Astrocyte (in vitro differentiated cells and primary cell): ENCODE results near the gene DCDC1. TPM values are rescaled to one million over a fixed set of nuclear protein-coding genes. Genes with fewer than 3 reads are reported as not detected.
"Not testable (repeated sequence)": the region's sequence is repeated elsewhere in the genome, so short reads cannot be mapped to it uniquely, and the experiment has no call there.

Experiments
- DNase-seq: peaks from one replicate; pipeline ENCODE4 v3.0.0-alpha.2; 2010; ENCODE audit warnings: low read depth
- FAIRE-seq: peaks from 2 replicates; lab custom pipeline; 2011; peaks lifted over from hg19 to GRCh38; lab: Jason Lieb, UNC
- H2AFZ ChIP-seq: 2 replicates; pipeline ENCODE4 v1.6.0; 2012; ENCODE audit warnings: low read depth, low read length, inconsistent platforms
- H3K27ac ChIP-seq: 2 replicates; pipeline ENCODE4 v1.5.1; 2011; ENCODE audit warnings: low read depth, low read length, inconsistent platforms
- H3K27me3 ChIP-seq: 2 replicates; pipeline ENCODE4 v1.6.0; 2011; ENCODE audit warnings: low read length, inconsistent platforms; ENCODE audit not compliant: insufficient read depth
- H3K36me3 ChIP-seq: 2 replicates; pipeline ENCODE4 v1.5.1; 2011; ENCODE audit warnings: low read length, inconsistent platforms; ENCODE audit not compliant: insufficient read depth
- H3K4me1 ChIP-seq: 2 replicates; pipeline ENCODE4 v1.5.1; 2011; ENCODE audit warnings: low read length, inconsistent platforms; ENCODE audit not compliant: insufficient read depth
- H3K4me2 ChIP-seq: 2 replicates; pipeline ENCODE4 v1.6.0; 2012; ENCODE audit warnings: low read length, inconsistent platforms
- H3K4me3 ChIP-seq: 2 replicates; pipeline ENCODE4 v1.5.1; 2011; ENCODE audit warnings: low read depth, mild to moderate bottlenecking, low read length, inconsistent platforms; ENCODE audit not compliant: insufficient read depth
- H3K79me2 ChIP-seq: 2 replicates; pipeline ENCODE4 v1.6.0; 2012; ENCODE audit warnings: mild to moderate bottlenecking, low read length, inconsistent platforms; ENCODE audit not compliant: insufficient read depth
- H3K9ac ChIP-seq: 2 replicates; pipeline ENCODE4 v1.6.0; 2012; ENCODE audit warnings: mild to moderate bottlenecking, low read length, inconsistent platforms
- H3K9me3 ChIP-seq: 2 replicates; pipeline ENCODE4 v1.5.1; 2012; ENCODE audit warnings: low read depth, mild to moderate bottlenecking, low read length, inconsistent platforms; ENCODE audit not compliant: insufficient read depth
- H4K20me1 ChIP-seq: 2 replicates; pipeline ENCODE4 v1.6.0; 2012; ENCODE audit warnings: low read length, inconsistent platforms; ENCODE audit not compliant: insufficient read depth
- H3K27ac Mint-ChIP-seq: one replicate; pipeline ENCODE4 v1.8.0; 2021; ENCODE audit warnings: mild to moderate bottlenecking, mixed read lengths; ENCODE audit not compliant: unreplicated experiment
- H3K27me3 Mint-ChIP-seq: one replicate; pipeline ENCODE4 v1.8.0; 2021; ENCODE audit warnings: low read depth, mixed read lengths; ENCODE audit not compliant: unreplicated experiment
- H3K36me3 Mint-ChIP-seq: one replicate; pipeline ENCODE4 v1.8.0; 2021; ENCODE audit warnings: low read depth, mixed read lengths; ENCODE audit not compliant: unreplicated experiment
- H3K4me1 Mint-ChIP-seq: one replicate; pipeline ENCODE4 v1.8.0; 2021; ENCODE audit warnings: low read depth, mixed read lengths; ENCODE audit not compliant: unreplicated experiment
- H3K4me3 Mint-ChIP-seq: one replicate; pipeline ENCODE4 v1.8.0; 2021; ENCODE audit warnings: mild to moderate bottlenecking, moderate library complexity, mixed read lengths; ENCODE audit not compliant: unreplicated experiment
- H3K9me3 Mint-ChIP-seq: one replicate; pipeline ENCODE4 v1.8.0; 2021; ENCODE audit warnings: mild to moderate bottlenecking, mixed read lengths; ENCODE audit not compliant: unreplicated experiment
- EZH2 ChIP-seq: IDR thresholded peaks from 2 replicates; pipeline ENCODE4 v1.6.1; 2012; ENCODE audit warnings: mild to moderate bottlenecking, low read length, inconsistent platforms; ENCODE audit not compliant: insufficient read depth
- total RNA-seq: library from RNA; stranded (reverse); gene quantifications from 2 replicates; pipeline ENCODE4 v1.2.1, GENCODE V29; 2021
- TF ChIP-seq, protein P1 (sequence below): IDR thresholded peaks from 2 replicates; pipeline ENCODE4 v1.5.1; 2011; ENCODE audit warnings: low read depth, mild to moderate bottlenecking, inconsistent platforms, low read length, moderate library complexity; ENCODE audit not compliant: insufficient read depth

The DCDC1 gene
- total RNA-seq, 1 donor from 2014 or later: 1.4 TPM

DNA sequence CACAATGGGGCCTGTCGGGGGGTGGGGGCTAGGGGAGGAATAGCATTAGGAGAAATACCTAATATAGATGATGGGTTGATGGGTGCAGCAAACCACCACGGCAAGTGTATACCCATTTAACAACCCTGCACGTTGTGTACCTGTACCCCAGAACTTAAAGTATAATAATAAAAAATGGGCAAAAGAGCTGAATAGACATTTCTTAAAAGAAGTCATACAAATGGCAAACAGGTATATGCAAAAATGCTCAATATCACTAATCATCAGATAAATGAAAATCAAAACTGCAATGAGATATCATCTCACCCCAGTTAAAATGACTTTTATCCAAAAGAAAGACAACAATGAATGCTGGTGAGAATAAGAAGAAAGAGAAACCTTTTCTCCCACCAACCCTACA lies 419.7 kb downstream of the DCDC1 start:
- Histone ChIP-seq H3K9me3 (no peaks in the 10 kb centered on the region), H3K79me2 (no peaks in the 10 kb centered on the region), H2AFZ (no peak overlapping the region), H3K4me3 (no peak overlapping the region), H3K4me2 (no peak overlapping the region), H3K4me1 (no peaks in the 10 kb centered on the region), H3K27me3 (no peaks in the 10 kb centered on the region), H3K9ac (no peak overlapping the region), H3K36me3 (no peaks in the 10 kb centered on the region), H3K27ac (no peak overlapping the region), H4K20me1 (no peaks in the 10 kb centered on the region)
- DNase-seq (no peak), FAIRE-seq (no peak)
- no peak overlapping the region for H3K27ac Mint-ChIP-seq
- H3K4me1 Mint-ChIP-seq: no peaks in the 10 kb centered on the region
- peaks cover 4% of the 10 kb centered on the region for H3K9me3 Mint-ChIP-seq
- H3K36me3 Mint-ChIP-seq: no peaks in the 10 kb centered on the region
- TF ChIP-seq, protein P1, sequence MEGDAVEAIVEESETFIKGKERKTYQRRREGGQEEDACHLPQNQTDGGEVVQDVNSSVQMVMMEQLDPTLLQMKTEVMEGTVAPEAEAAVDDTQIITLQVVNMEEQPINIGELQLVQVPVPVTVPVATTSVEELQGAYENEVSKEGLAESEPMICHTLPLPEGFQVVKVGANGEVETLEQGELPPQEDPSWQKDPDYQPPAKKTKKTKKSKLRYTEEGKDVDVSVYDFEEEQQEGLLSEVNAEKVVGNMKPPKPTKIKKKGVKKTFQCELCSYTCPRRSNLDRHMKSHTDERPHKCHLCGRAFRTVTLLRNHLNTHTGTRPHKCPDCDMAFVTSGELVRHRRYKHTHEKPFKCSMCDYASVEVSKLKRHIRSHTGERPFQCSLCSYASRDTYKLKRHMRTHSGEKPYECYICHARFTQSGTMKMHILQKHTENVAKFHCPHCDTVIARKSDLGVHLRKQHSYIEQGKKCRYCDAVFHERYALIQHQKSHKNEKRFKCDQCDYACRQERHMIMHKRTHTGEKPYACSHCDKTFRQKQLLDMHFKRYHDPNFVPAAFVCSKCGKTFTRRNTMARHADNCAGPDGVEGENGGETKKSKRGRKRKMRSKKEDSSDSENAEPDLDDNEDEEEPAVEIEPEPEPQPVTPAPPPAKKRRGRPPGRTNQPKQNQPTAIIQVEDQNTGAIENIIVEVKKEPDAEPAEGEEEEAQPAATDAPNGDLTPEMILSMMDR: no peak
- no peak for TF ChIP-seq EZH2
- H3K27me3 Mint-ChIP-seq: no peaks in the 10 kb centered on the region
- no peak overlapping the region for H3K4me3 Mint-ChIP-seq

DNA sequence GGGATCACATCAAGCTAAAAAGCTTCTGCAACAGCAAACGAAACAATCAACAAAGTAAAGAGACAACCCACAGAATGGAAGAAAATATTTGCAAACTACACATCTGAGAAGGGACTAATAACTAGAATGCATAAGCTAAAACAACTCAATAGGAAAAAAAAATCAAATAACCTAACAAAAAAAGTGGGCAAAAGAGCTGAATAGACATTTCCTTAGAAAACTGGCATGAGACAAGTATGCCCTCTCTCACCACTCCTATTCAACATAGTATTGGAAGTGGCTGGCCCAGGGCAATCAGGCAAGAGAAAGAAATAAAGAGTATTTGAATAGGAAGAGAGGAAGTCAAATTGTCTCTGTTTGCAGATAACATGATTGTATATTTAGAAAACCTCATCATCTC lies 421.8 kb downstream of the DCDC1 start:
- H2AFZ ChIP-seq, H3K36me3 Mint-ChIP-seq, H3K9me3 ChIP-seq, H3K79me2 ChIP-seq, H3K36me3 ChIP-seq, H3K27ac ChIP-seq, H3K27me3 Mint-ChIP-seq, H3K4me3 Mint-ChIP-seq, H4K20me1 ChIP-seq, H3K4me2 ChIP-seq, H3K4me1 ChIP-seq, H3K9ac ChIP-seq, H3K9me3 Mint-ChIP-seq, H3K4me3 ChIP-seq, H3K27ac Mint-ChIP-seq, DNase-seq, H3K27me3 ChIP-seq, FAIRE-seq: not testable (repeated sequence)
- H3K4me1 Mint-ChIP-seq: peaks cover 10% of the 10 kb centered on the region

DNA sequence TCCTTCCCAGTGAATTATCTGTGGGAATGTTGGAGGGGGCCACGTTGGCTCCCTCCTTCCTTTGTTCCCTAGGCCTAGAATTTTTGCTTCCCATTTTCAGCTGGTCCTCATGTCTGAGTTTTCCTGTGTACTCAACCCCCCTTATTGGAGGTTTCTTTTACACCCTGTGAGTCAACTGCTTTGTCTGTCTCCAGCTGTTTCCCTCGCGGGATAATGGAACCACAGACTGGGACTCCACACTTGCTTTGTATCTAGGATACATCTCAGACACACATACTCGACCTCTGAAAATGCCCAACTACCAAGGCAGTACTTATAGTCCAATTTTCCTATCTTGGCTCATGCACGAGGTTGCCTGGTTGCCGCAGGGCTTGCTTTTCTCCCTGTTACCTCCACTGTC lies 430.7 kb downstream of the DCDC1 start:
- Histone ChIP-seq H3K27ac (no peak overlapping the region), H3K36me3 (no peaks in the 10 kb centered on the region), H3K4me2 (no peak overlapping the region), H4K20me1 (no peaks in the 10 kb centered on the region), H3K27me3 (no peaks in the 10 kb centered on the region), H3K79me2 (no peaks in the 10 kb centered on the region), H3K4me1 (peaks cover 11% of the 10 kb centered on the region), H3K9me3 (no peaks in the 10 kb centered on the region), H2AFZ (no peak overlapping the region), H3K9ac (no peak overlapping the region), H3K4me3 (no peak overlapping the region)
- H3K36me3 Mint-ChIP-seq: no peaks in the 10 kb centered on the region
- peak; percentile 26 for DNase-seq
- peaks cover 9% of the 10 kb centered on the region for H3K9me3 Mint-ChIP-seq
- H3K4me1 Mint-ChIP-seq: peaks cover 1% of the 10 kb centered on the region
- no peak overlapping the region for H3K4me3 Mint-ChIP-seq
- FAIRE-seq: no peak
- no peak overlapping the region for H3K27ac Mint-ChIP-seq
- H3K27me3 Mint-ChIP-seq: no peaks in the 10 kb centered on the region
- TF ChIP-seq, protein P1: no peak
